Stromal cell of bone marrow (primary cell): ENCODE results near the gene HEATR5A.
A peak's percentile ranks its signal among the peaks of the same experiment; 100 is the strongest.
"Not testable (repeated sequence)": the region's sequence is repeated elsewhere in the genome, so short reads cannot be mapped to it uniquely, and the experiment has no call there.

Experiments
- DNase-seq: peaks from one replicate; pipeline ENCODE4 v3.0.0-alpha.2; 2012; ENCODE audit warnings: low read depth

The HEATR5A gene

DNA sequence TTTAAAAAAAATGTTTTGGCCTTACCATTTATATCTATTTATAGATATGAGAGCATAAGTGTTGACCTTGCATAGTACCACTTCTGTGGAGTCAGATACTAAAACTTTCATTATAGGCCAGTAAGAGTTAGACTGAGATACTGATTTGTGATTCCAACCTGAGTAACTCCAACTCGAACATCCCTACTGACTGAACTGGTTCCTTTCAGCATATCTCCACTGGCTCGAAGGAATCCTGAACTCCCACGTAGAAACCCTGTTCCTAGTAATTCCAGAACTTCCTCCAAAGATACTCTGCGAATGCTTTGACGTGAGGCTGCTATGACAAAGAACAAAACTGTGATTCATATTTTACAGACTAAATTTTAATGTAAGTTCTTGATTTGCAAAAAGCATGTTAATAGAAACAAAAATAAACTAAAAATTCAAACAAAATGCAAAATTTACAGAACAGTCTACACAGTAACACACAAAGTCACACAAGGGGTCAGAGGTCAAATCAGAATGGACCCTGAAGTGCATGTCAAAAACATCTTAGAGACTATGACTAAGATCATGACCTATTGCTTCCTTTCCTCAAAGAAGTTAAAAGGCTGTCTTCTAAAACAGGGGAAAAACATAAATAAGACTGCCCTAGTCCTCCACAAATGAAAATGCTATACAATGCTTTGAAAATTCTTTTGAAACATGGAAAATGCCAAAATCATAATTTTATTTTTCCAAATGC, 31.5 kb downstream of the HEATR5A start:
- peak; percentile 14 for DNase-seq

DNA sequence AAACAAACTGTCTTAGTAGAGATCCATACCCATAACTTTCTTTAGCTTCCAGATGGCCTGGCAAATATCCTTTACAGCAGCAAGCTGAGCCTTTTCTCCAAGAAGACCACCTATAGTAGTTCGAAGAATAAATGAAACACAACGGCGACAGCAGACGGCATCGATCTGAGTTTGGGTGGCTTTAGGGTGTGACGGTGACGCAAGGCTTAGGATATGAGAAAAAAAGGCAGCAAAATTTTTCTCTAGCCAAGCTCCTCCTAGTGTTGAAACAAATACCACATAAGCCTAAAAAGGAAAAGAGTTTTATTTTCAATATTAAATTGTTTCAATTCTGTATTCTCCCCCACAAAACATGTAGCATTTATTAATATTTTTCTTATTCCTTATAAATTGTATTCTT, 33.3 kb downstream of the HEATR5A start:
- no peak for DNase-seq

DNA sequence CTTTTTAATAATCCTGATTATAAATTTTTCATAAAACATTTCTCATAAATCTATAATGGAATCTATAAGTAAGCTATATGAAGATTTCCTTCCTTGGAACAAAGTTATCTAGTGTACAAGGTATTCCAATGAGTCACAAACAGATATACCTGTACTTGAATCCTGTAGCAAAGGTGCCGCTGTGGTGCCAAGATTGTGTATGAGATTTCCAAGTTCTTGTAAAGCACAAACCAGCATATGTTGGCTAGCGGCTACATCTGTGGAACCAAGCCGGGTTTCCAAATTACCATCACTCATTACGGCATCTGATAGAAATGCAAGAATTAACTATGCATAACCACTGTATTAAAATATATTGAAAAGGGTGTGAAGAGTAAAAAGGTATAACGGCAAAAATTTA, 34.1 kb downstream of the HEATR5A start:
- no peak for DNase-seq

DNA sequence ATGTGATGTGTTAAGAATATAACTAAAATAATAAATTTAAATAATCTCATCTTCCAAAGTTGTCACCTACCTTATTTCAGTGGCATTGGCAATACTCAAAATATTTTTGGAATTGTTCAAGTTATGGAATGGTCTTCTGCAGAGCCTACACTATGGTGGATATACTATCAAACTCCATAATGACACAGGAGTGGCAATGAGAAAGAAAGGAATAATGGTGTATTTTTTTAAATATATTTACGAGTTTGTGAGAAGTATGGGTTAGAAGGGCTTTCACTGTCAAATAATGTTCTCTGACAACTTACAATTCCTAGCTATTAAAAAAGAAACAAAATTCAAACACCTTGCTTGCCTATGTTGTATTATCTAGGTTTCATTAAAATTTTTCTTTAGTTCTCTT, 38.1 kb downstream of the HEATR5A start:
- no peak for DNase-seq

DNA sequence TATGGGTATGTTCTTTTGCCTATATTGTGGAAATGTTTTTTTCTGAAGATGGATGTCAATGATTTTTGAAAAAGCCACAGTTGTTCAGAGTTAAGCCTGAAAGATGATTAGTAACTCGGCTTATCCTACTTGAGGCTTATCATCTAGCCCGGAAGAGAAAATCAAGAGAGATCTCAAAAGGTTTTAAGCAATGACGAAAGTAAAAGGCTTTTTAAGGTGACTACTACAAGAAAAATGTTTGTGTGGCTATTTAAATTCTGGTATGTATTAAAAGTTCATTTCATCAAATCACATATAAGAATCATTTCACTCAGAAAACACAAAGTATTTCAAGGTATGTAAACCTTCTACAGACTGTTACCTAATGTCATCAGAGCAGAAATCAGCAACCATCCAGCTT, 40.2 kb downstream of the HEATR5A start:
- no peak for DNase-seq

DNA sequence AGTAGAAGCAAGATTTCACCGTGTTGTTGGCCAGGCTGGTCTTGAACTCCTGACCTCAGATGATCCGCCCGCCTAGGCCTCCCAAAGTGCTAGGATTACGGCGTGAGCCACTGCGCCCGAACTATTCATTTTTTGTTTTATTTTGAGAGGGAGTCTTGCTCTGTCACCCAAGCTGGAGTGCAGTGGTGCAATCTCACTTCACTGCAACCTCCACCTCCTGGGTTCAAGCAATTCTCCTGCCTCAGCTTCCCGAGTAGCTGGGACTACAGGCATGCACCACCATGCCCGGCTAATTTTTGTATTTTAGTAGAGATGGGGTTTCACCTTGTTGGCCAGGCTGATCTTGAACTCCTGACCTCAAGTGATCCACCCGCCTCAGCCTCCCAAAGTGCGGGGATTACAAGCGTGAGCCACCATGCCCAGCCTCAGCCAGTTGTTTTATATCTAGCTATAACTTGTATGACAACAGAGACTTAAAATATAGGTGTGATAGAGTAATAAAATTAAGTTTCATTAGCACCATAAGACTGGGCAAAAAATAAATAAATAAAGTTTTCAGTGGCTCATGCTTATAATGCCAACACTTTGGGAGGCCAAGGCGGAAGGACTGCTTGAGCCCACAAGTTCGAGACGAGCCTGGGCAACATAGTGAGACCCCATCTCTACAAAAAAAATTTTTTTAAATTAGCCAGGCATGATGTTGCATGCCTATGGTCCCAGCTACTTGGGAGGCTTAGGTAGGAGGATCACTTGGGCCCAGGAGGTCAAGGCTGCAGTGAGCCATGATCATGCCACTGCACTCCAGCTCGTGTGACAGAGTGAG, 41.0 kb downstream of the HEATR5A start:
- DNase-seq = not testable (repeated sequence)

DNA sequence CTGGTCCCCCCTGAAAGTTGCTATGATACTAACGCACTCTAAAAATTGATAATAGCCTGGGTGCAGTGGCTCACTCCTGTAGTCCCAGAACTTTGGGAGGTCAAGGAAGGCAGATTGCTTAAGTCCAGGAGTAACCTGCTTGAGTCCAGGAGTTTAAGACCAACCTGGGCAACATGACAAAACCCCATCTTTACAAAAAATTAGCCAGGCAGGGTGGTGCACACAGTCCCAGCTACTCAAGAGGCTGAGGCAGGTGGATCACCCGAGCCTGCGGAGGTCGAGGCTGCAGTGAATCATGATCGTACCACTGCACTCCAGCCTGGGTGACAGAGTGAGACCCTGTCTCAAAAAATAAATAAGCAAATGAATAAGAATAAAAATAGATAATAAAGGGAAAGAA, 42.9 kb downstream of the HEATR5A start:
- no peak for DNase-seq

DNA sequence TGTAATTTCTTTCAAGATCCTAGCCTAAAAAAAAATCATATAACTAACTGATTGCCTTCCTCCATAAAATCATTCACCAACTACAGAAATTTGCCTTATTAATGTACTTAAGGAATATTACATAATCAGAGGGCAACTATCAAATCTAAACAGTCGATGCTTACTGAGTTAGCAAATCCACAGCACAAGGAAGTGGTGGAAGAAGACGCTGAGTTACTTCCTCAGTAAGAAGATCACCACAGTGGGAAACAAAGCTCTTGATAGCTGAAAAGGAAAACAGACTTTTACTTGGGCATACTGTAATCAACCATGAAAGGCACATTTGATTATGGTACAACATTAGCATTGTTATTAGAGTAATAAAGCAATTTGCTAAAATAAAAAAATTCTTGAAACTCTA, 48.7 kb downstream of the HEATR5A start:
- DNase-seq = no peak

DNA sequence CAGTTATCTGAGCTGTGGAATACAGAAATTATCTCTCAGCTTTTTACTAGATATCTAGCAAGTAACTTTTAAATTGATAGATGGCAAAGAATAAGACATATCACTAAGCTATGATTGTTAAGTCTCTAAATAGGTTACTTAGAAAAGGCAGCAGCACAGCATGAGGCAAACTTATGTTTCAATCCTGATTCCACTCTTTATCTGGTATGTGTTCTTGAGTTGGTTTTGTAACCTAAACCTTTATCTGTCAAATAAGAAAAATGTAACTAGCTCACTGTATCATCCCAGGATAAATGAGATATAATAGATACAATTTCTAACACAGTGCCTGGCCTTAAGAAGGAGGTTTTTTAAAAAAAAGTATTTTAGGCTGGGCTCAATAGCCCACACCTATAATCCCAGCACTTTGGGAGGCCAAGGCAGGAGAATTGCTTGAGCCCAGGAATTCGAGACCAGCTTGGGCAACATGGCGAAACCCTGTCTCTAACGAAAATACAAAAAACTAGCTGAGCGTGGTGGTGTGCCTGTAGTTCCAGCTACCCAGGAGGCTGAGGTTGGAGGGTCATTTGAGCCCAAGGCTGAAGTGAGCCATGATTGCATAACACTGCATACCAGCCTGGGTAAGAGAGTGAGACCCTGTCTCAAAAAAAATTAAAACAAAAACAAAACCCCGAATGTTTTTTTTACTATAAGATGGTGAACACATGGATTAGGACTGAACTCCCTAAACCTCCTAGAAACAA, 56.8 kb downstream of the HEATR5A start:
- DNase-seq = no peak

DNA sequence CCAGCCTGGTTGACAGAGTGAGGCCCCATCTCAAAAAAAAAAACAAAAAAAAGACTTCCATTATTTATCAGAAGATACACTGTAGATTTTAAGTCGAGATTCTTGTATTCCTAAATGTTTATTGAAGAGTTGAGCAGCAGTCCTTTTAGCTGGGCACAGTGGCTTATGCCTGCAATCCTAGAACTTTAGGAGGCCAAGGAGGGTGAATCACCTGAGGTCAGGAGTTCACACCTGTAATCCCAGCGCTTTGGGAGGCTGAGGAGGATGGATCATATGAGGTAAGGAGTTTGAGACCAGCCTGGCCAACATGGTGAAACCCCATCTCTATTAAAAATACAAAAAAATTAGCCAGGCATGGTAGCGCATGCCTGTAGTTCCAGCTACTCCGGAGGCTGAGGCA, 57.6 kb downstream of the HEATR5A start:
- DNase-seq = no peak

DNA sequence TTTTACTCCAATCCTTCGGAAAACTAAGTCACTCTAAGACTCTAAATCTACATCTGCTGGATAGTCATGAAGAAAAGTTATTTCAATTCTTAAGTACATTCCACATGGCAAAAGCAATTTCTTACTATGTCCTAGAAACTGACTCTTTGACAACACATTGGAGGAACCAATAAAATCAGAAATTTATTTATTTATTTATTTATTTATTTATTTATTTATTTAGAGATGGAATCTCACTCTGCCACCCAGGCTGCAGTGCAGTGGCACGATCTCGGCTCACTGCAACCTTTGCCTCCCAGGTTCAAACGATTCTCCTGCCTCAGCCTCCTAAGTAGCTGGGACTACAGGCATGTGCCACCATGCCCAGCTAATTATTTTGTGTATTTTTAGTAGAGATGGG, 58.6 kb downstream of the HEATR5A start:
- not testable (repeated sequence) for DNase-seq

DNA sequence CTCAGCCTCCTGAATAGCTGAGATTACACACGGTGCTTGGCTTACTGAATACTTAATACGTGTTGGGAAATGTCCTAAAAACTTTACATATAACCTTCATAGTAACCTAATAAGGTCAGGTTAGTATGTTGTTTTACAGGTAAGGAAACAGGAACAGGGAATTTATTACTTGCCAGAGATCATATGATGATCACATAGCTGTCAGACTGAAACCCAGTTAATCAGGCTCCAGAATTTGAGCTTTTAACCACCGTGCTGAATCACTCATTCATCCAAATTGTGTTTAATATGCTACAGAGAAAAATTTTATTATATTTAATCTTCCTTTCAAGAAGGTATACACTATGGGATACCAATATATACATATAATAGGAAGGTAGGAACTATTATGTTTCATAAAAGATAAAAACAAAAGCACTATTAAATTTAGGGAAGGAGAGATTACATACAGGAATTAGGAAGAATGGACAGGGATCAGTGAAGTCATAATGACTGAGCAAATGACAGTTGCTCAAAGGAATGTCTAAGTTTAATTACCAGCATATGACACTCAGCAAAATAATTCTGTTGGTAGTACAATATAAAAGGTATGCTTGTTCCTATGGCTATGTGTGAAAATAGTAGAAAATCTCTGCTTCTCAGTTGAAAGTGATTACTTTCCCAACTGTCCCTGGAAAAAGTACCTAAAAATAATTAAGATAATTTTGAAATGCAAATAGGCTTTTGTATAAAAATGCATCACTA, 59.3 kb downstream of the HEATR5A start:
- peak; percentile 20 for DNase-seq

DNA sequence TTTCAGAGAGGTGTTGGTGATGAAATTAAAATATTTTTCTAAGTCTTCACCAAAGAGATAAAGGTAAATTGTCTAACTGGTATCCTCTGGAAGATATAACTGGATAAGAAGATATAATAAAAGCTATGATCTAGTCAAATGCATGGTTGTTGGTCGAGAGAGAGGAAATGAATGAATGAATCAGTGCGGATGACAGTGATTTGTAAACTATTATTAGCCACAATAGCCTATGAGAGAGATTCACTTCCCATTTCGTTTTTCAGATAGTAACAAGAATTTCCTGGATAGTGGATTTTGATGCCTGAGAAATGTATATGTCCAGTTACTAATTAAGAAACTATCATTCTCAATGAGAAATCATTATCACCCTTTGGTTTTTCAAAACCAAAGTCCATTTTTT, 63.1 kb downstream of the HEATR5A start:
- DNase-seq = no peak

DNA sequence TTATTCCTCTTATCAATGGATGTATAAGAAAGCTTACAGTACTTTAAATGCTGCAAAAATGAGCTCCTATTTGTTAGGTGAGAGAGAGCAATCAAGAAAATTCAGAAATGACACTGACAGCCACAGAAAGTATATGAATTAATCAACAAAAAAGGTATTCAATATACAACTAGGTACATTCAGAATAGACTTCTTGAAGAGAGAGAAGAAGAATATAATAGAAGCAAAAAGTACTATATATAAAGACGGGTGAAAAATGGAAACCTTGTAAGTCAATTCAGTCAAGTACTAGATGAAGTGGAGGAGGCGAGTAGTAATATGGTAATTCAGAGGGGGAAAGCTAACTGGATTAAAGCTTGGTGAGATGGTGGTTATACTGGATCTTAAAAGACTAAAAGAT, 74.3 kb downstream of the HEATR5A start:
- DNase-seq = no peak

DNA sequence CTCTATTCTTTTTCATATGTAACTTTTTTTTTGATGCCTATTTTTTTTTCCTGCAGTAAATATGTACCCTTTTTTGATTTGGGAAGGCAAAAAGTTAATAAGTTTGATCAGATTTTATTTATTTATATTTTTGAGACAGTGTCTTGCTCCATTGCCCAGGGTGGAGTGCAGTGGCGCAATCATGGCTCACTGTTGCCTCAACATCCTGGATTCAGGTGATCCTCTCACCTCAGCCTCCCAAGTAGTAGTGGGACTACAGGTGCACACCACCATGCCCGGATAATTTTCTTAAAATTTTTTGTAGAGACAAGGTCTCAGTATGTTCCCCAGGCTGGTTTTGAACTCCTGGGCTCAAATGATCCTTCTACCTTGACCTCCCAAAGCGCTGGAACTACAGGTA, 79.1 kb downstream of the HEATR5A start:
- no peak for DNase-seq

DNA sequence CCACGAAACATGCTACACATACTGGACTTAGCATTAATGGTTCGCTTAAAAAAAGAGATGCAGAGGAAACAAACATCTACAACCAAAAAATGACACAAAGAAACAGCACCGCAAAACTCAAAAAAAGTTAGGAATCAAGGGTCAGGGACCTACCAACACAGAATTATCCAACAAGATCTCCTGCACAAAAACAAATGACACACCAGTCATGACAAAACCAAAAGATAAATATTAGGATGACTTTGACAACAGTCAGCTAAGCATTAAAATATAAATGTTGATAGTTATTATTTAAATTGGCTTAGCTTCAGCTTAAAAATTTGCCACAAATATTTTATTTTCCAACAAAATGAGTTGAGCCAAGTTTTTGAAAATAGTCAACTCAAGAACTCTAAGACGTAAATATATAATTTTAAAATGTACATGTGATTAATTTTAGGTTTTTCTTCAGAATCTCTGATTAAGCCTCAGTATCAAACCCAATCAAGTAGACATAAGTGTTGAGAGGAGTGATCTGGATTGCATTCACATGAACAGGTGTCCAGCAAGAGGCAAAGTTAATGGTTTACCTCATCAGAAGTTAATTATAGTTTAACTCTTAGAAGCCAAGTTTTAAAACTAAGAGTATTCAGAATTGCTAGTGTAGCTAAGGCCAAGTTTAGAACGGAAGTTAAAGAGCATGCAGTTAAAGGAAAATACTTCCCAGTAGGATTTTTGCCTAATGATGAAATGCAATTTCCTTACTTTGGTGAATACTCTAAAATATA, 79.9 kb downstream of the HEATR5A start:
- DNase-seq = no peak

DNA sequence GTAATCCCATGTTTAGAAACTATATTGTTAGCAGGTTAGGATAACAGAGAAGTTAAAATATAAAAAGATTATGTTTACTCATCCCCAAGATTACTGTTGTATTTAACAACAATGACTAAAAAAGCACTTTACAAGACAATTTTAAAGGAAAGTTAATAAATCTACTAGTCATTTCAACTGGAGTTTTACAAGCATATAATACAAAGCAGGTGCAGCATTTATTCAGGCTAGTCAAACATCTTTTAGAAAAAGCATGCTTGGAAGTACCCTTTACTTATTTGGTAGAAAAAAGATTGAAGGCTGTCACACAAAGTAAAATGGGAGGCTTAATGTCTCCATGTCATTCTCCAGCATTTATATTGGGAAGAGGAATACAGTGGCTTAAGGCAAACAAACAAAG, 80.6 kb downstream of the HEATR5A start:
- no peak for DNase-seq

DNA sequence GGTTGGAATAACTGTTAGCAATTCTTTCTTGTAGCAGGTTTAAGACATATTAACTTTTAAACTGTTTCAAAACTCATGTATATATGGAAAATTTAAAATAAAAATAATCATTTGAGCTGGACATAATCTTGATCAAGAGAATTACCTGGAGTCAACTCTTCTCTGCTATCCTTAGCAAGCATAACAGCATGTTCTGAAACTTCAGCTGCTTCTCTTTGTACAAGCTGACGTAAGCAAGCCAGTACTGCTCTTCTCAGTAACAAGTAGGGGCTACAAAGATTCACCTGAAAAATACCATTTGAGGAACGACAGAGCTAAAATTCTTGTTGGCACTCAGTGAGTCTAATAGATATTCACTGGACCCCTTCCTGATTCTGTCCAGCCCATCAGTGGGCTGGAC, 83.0 kb downstream of the HEATR5A start:
- DNase-seq = no peak

DNA sequence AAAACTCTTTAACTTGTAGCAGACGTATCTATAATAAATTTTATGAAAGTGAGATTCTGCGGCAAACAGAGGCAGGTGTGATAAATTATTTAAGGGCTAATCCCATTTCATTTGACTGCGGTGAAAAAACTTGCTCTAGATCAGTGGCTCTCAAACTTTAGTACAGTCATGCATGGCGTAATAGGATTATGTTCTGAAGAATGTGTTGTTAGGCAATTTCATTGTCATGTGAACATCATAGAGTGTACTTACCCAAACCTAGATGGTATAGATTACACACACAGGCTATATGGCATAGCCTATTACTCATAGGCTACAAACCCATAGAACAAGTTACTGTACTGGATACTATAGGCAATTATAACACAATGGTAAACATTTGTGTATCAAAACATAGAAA, 83.7 kb downstream of the HEATR5A start:
- no peak for DNase-seq

DNA sequence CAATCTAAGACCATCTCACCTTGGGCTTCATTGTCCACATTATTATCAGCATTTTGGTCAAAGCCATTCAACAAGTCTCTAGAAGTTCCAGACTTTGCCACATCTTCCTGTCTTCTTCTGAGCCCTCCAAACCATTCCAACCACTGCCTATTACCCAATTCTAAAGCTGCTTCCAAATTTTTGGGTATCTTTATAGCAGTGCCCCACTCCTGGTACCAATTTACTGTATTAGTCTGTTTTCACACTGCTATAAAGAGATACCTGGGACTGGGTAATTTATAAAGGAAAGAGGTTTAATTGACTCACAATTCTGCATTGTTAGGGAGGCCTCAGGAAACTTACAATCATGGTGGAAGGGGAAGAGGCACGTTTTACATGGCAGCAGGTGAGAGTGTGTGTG, 89.0 kb downstream of the HEATR5A start:
- DNase-seq = not testable (repeated sequence)

DNA sequence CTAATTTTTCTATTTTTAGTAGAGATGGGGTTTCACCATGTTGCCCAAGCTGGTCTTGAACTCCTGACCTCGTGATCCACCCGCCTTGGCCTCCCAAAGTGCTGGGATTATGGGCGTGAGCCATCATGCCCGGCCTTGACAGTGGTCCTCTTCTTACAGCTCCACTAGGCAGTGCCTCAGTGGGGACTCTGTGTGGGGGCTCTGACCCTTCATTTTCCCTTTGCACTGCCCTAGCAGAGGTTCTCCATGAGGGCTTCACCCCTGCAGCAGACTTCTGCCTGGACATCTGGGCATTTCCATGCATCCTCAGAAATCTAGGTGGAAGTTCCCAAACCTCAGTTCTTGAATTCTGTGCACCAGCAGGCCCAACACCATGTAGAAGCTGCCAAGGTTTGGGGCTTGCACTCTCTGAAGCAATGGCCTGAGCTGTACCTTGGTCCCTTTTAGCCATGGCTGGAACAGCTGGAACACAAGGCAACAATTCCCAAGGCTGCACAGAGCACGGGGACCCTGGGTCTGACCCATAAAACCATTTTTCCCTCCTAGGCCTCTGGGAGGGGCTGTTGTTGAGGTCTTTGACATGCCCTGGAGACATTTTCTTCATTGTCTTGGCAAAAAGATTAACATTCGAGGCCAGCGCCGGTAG, 90.4 kb downstream of the HEATR5A start:
- DNase-seq = not testable (repeated sequence)
